Measurements from ENCODE around the gene SBNO2. TPM values are rescaled to one million over a fixed set of nuclear protein-coding genes. Genes with fewer than 3 reads are reported as not detected.
A peak's percentile ranks its signal among the peaks of the same experiment; 100 is the strongest.

SBNO2 gene
- total and polyA plus RNA-seq, 9 of the 15 experiments (the other 6 are each of a cell fraction or from before 2014, with no cell fraction given): 0.01 to 46.2 (median 6.7) TPM

DNA sequence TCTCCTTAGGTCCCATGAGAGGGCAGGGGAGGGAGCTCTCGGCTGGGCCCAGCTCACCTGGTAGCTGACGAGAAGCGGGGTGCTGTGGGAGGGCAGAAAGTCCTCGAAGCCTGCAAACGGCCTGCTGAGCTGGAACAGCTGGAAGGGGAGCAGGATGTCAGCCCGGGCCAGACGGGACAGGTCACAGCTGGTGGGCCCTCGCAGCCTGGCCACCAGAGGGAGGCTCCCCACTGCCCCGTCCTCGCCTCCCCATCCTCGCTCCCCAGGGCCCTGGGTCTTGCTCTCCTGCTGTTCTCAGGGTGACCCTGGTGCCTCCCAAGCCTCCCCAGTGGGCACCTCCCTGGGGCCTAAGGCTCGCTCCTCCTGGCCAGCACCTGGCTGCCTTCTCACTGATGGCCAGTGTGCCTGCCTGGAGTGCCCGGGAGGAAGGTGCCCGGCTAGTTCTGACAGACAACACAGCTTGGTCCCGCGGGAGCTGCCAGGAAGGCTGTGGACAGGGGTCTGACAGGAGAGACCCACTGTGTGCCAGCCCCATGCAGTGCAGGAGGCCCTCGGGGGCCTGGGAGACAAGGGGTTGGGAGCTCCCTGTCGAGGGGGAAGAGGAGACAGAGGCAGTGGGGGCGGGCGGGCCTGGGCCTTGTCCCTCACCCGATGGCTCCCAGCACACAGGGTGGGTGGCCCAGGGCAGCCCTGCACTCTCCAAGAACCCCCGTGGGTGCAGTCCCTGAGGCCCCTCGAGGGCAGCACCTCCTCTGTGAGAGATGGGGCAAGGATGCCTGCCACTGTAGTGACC, 50.0 kb downstream of the SBNO2 start:
- intact Hi-C loops (cut with micrococcal nuclease): no loop called here
- 87% methylated on average over 15 of the region's 23 CpGs for WGBS (ENCODE audit: insufficient coverage, low coverage, missing lambda C conversion rate)
- FAIRE-seq (no peak), DNase-seq (ENCODE audit: extremely low read depth in 1 of 4, low spot score in 3 of 4) (no peak), ATAC-seq (no peak)
- BruUV-seq (replicated peaks): no TSS peak
- in situ Hi-C loops (cut with MboI): no loop called here
- Histone ChIP-seq H3K79me2 (ENCODE audit: control insufficient read depth, insufficient read depth, low read length) (no peaks in the 10 kb centered on the region; the same call in 2 of the 3 replicates), H3K9ac (ENCODE audit: insufficient read depth in 1 of 2, low read depth in 2 of 2, low read length in 2 of 2) (peak overlapping the region in 1 of 2 experiments; percentile 64; a peak in 2 of 4 replicates), H2AFZ (ENCODE audit: low read depth, low read length) (no peak overlapping the region), H3K4me1 (replicated peaks in 1 of 2; ENCODE audit: control insufficient read depth in 2 of 2, insufficient read depth in 2 of 2, low read length in 2 of 2) (peaks cover 6 to 62% of the 10 kb centered on the region in 2 experiments; a peak in 4 of 5 replicates), H3K27me3 (ENCODE audit: control insufficient read depth in 2 of 2, insufficient read depth in 2 of 2, low read length in 2 of 2) (no peaks in the 10 kb centered on the region), H3K27ac (ENCODE audit: extremely low read depth, low read depth, low read length) (no peak overlapping the region), H3K4me3 (no peak overlapping the region), H3K4me2 (ENCODE audit: insufficient read depth, low read length) (no peak overlapping the region), H3K36me3 (ENCODE audit: control insufficient read depth, insufficient read depth, low read length) (peaks cover 74% of the 10 kb centered on the region), H3K9me1 (ENCODE audit: control insufficient read depth, insufficient read depth, low read length) (no peaks in the 10 kb centered on the region), H3K9me3 (replicated peaks; ENCODE audit: control insufficient read depth, insufficient read depth, low read depth, low read length) (no peaks in the 10 kb centered on the region), H4K20me1 (replicated peaks; ENCODE audit: control insufficient read depth, insufficient read depth, low read length) (no peaks in the 10 kb centered on the region; the same call in 1 of the 2 replicates)
- no peak for TF ChIP-seq CBX3 (IDR thresholded peaks at IDR 0.05; ENCODE audit: borderline replicate concordance in 1 of 2, low read length in 2 of 2)
- TF ChIP-seq POLR2G (IDR thresholded peaks at IDR 0.05; ENCODE audit: low read depth, low read length): 0 out of 2 replicates have a peak, but pooled peaks have one; percentile 10
- ChIA-PET POLR2A (interaction anchor here (0.8 to 1.5 kb wide), 2 partner anchors 11 to 22 kb away, joined by 3 to 12 read pairs; no protein-coding TSS in a partner anchor), CTCF (ENCODE audit: low intra/inter-chr PET ratio) (no interaction called here)

DNA sequence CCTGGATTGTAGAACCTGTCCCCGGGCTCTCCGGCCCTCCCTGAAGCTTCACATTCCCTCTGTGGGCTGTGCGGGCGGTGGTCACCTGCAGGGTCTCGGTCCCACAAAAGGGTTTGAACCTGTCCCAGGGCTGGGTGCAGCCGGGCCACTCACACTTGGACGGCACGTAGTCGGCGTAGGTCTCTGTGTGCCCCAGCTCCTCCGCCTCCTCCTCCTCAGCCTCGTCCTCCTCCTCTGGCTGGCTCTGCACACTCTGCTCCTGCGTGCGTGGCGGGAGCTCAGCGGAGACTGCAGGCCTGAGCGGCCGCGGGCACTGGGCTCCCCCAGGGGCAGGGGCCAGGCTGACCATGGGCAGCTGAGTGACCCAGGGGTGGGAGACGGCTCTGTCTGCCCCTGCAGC, 50.7 kb downstream of the SBNO2 start:
- H3K4me1 ChIP-seq (replicated peaks in 1 of 2; ENCODE audit: control insufficient read depth in 2 of 2, insufficient read depth in 2 of 2, low read length in 2 of 2): peaks cover 6 to 62% of the 10 kb centered on the region in 2 experiments; a peak in 4 of 5 replicates
- no peaks in the 10 kb centered on the region for H3K9me1 ChIP-seq (ENCODE audit: control insufficient read depth, insufficient read depth, low read length)
- H3K9ac ChIP-seq (ENCODE audit: insufficient read depth in 1 of 2, low read depth in 2 of 2, low read length in 2 of 2): no peak overlapping the region; a peak in 1 of 4 replicates
- BruUV-seq (replicated peaks): no TSS peak
- intact Hi-C loops (cut with micrococcal nuclease) (no loop called here), in situ Hi-C loops (cut with MboI) (no loop called here)
- no peak overlapping the region for H3K4me2 ChIP-seq (ENCODE audit: insufficient read depth, low read length)
- DNase-seq (ENCODE audit: extremely low read depth in 1 of 4, low spot score in 3 of 4): no peak
- no peaks in the 10 kb centered on the region for H3K27me3 ChIP-seq (ENCODE audit: control insufficient read depth in 2 of 2, insufficient read depth in 2 of 2, low read length in 2 of 2)
- FAIRE-seq: no peak
- WGBS (ENCODE audit: insufficient coverage, low coverage, missing lambda C conversion rate): 83% methylated on average over 15 of the region's 20 CpGs
- H3K9me3 ChIP-seq (replicated peaks; ENCODE audit: control insufficient read depth, insufficient read depth, low read depth, low read length): no peaks in the 10 kb centered on the region
- no peak overlapping the region for H2AFZ ChIP-seq (ENCODE audit: low read depth, low read length)
- H3K79me2 ChIP-seq (ENCODE audit: control insufficient read depth, insufficient read depth, low read length): no peaks in the 10 kb centered on the region; the same call in 2 of the 3 replicates
- POLR2A ChIA-PET: interaction anchor here (0.8 to 1.5 kb wide), 4 partner anchors 11 to 94 kb away, joined by 3 to 12 read pairs (median 4); no protein-coding TSS in a partner anchor
- H3K36me3 ChIP-seq (ENCODE audit: control insufficient read depth, insufficient read depth, low read length): peaks cover 81% of the 10 kb centered on the region
- H3K27ac ChIP-seq (ENCODE audit: extremely low read depth, low read depth, low read length): no peak overlapping the region
- no peak overlapping the region for H3K4me3 ChIP-seq
- peak; percentile 12 for ATAC-seq
- H4K20me1 ChIP-seq (replicated peaks; ENCODE audit: control insufficient read depth, insufficient read depth, low read length): no peaks in the 10 kb centered on the region; the same call in 1 of the 2 replicates
- CTCF ChIA-PET (ENCODE audit: low intra/inter-chr PET ratio): no interaction called here
- TF ChIP-seq ZNF263 (CRISPR knock-in tag; IDR thresholded peaks at IDR 0.05; ENCODE audit: borderline replicate concordance): peak; percentile 44; the same call in 1 of the 2 replicates
- 0 out of 2 replicates have a peak, but pooled peaks have one; percentile 4 for TF ChIP-seq ZBTB7A (IDR thresholded peaks at IDR 0.05; ENCODE audit: borderline replicate concordance, control insufficient read depth, low read depth, low read length)
- TF ChIP-seq, protein P1, sequence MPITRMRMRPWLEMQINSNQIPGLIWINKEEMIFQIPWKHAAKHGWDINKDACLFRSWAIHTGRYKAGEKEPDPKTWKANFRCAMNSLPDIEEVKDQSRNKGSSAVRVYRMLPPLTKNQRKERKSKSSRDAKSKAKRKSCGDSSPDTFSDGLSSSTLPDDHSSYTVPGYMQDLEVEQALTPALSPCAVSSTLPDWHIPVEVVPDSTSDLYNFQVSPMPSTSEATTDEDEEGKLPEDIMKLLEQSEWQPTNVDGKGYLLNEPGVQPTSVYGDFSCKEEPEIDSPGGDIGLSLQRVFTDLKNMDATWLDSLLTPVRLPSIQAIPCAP (CRISPR knock-in tag; IDR thresholded peaks at IDR 0.05; ENCODE audit: borderline replicate concordance): no peak
- TF ChIP-seq, protein P2, sequence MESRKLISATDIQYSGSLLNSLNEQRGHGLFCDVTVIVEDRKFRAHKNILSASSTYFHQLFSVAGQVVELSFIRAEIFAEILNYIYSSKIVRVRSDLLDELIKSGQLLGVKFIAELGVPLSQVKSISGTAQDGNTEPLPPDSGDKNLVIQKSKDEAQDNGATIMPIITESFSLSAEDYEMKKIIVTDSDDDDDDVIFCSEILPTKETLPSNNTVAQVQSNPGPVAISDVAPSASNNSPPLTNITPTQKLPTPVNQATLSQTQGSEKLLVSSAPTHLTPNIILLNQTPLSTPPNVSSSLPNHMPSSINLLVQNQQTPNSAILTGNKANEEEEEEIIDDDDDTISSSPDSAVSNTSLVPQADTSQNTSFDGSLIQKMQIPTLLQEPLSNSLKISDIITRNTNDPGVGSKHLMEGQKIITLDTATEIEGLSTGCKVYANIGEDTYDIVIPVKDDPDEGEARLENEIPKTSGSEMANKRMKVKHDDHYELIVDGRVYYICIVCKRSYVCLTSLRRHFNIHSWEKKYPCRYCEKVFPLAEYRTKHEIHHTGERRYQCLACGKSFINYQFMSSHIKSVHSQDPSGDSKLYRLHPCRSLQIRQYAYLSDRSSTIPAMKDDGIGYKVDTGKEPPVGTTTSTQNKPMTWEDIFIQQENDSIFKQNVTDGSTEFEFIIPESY (CRISPR knock-in tag; IDR thresholded peaks at IDR 0.05): peak; percentile 69
- no peak for TF ChIP-seq ZKSCAN3 (CRISPR knock-in tag; IDR thresholded peaks at IDR 0.05)
